Measurements from ENCODE around the gene ZSWIM1. TPM values are rescaled to one million over a fixed set of nuclear protein-coding genes. Genes with fewer than 3 reads are reported as not detected.

Gene ZSWIM1
- total and polyA plus RNA-seq, 2 of the 13 experiments (the other 11 are each of a cell fraction or from before 2014, with no cell fraction given): 9.5 to 11.7 TPM

- peak; percentile 84 for TF ChIP-seq ZNF574 (CRISPR knock-in tag; IDR thresholded peaks at IDR 0.05)
- TF ChIP-seq ZNF160 (CRISPR knock-in tag; IDR thresholded peaks at IDR 0.05): peak; percentile 71; the same call in 1 of the 2 replicates
- TF ChIP-seq CSRNP2 (CRISPR knock-in tag; conservative IDR thresholded peaks at IDR 0.05; ENCODE audit: low read depth): no peak
- no peak for TF ChIP-seq ZNF770 (CRISPR knock-in tag; IDR thresholded peaks at IDR 0.05)
- no peak for TF ChIP-seq GPN1 (CRISPR knock-in tag; IDR thresholded peaks at IDR 0.05; ENCODE audit: borderline replicate concordance)
- TF ChIP-seq ZNF737 (CRISPR knock-in tag; IDR thresholded peaks at IDR 0.05; ENCODE audit: borderline replicate concordance): 0 out of 2 replicates have a peak, but pooled peaks have one; percentile 20
- TF ChIP-seq HOXA7 (CRISPR knock-in tag; IDR thresholded peaks at IDR 0.05): no peak
- TF ChIP-seq MATR3 (CRISPR knock-in tag; IDR thresholded peaks at IDR 0.05): no peak
- TF ChIP-seq, protein P1, sequence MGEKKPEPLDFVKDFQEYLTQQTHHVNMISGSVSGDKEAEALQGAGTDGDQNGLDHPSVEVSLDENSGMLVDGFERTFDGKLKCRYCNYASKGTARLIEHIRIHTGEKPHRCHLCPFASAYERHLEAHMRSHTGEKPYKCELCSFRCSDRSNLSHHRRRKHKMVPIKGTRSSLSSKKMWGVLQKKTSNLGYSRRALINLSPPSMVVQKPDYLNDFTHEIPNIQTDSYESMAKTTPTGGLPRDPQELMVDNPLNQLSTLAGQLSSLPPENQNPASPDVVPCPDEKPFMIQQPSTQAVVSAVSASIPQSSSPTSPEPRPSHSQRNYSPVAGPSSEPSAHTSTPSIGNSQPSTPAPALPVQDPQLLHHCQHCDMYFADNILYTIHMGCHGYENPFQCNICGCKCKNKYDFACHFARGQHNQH (CRISPR knock-in tag; IDR thresholded peaks at IDR 0.05): peak; percentile 87
- TF ChIP-seq ZSCAN21 (CRISPR knock-in tag; IDR thresholded peaks at IDR 0.05; ENCODE audit: borderline replicate concordance): peak; percentile 32
- TF ChIP-seq HOXA9 (CRISPR knock-in tag; IDR thresholded peaks at IDR 0.05; ENCODE audit: borderline replicate concordance): no peak
- peak; percentile 94 for TF ChIP-seq KDM2A (CRISPR knock-in tag; IDR thresholded peaks at IDR 0.05; ENCODE audit: borderline replicate concordance, low read depth)
- TF ChIP-seq NBN (conservative IDR thresholded peaks at IDR 0.05): no peak
- TF ChIP-seq, protein P2, sequence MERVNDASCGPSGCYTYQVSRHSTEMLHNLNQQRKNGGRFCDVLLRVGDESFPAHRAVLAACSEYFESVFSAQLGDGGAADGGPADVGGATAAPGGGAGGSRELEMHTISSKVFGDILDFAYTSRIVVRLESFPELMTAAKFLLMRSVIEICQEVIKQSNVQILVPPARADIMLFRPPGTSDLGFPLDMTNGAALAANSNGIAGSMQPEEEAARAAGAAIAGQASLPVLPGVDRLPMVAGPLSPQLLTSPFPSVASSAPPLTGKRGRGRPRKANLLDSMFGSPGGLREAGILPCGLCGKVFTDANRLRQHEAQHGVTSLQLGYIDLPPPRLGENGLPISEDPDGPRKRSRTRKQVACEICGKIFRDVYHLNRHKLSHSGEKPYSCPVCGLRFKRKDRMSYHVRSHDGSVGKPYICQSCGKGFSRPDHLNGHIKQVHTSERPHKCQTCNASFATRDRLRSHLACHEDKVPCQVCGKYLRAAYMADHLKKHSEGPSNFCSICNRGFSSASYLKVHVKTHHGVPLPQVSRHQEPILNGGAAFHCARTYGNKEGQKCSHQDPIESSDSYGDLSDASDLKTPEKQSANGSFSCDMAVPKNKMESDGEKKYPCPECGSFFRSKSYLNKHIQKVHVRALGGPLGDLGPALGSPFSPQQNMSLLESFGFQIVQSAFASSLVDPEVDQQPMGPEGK (CRISPR knock-in tag; IDR thresholded peaks at IDR 0.05): 0 out of 2 replicates have a peak, but pooled peaks have one; percentile 31
- peak; percentile 96 for TF ChIP-seq CREB1 (IDR thresholded peaks at IDR 0.05)
- peak; percentile 91 for TF ChIP-seq CREB1 (CRISPR knock-in tag; IDR thresholded peaks at IDR 0.05)
- no peak for TF ChIP-seq SETDB1 (CRISPR knock-in tag; IDR thresholded peaks at IDR 0.05; ENCODE audit: borderline replicate concordance)
- no peak for TF ChIP-seq NFKBIZ (CRISPR knock-in tag; IDR thresholded peaks at IDR 0.05)
- no peak; the same call in 1 of the 2 replicates for TF ChIP-seq SATB2 (CRISPR knock-in tag; IDR thresholded peaks at IDR 0.05)
- peak; percentile 59; the same call in 1 of the 2 replicates for TF ChIP-seq ISL2 (CRISPR knock-in tag; IDR thresholded peaks at IDR 0.05)
Measured at GRCh38 chr20:45880988-45881788, at the start of gene ZSWIM1 (continued).
